Activated CD8-positive, alpha-beta memory T cell treated with anti-CD3 and anti-CD28 coated beads, Interleukin-2, amount 50 U/mL, for 24 hours (primary cell): ENCODE results near the gene ATP5PD.
"Not testable (repeated sequence)": the region's sequence is repeated elsewhere in the genome, so short reads cannot be mapped to it uniquely, and the experiment has no call there.

Source experiments
- DNase-seq: peaks from one replicate; pipeline ENCODE4 v3.0.0-alpha.2; 2020; ENCODE audit errors: extremely low read depth

ATP5PD gene

DNA sequence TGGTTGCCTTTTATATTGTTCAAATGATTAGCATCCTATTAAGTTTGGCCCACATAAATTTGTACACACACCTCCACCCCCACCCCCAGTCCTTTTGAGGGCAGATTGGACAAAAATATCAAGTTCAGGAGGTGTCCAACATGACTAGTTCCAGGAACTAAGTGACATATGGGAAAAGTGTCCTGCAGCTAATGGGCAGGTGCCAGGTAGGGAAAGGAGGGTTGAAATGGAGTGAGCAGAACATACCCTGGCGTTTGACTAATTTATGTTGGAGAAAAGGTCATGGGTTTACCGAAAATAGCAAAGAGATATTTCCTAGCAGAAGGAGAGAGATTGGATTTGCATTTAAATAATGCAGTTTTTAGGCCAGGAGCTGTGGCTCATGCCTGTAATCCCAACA, 5.2 kb upstream of the ATP5PD start:
- no peak for DNase-seq

DNA sequence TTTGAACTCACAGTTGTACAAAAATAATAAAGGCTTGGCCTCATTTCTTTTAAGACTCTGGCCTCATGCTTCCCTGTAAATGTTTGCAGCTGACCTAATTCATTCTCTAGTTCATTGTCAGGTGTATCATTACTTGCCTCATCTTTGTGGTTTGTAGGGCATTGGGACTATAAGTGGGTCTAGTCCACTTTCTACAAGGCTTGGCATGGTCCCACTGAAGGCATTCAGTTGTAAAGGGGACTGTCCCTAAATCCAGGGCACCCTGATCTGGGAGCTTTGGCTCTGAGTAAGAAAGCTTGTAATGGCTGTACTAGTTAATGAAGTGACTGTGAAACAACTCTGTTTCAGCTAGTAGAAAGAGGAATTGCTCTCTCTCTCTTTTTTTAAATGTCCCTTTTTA, 2.9 kb upstream of the ATP5PD start:
- no peak for DNase-seq

GRCh38 chr17:75049057-75049456, 2.3 kb upstream of the ATP5PD start:
- no peak for DNase-seq

GRCh38 chr17:75048249-75048878, 1.6 kb upstream of the ATP5PD start:
- no peak for DNase-seq

DNA sequence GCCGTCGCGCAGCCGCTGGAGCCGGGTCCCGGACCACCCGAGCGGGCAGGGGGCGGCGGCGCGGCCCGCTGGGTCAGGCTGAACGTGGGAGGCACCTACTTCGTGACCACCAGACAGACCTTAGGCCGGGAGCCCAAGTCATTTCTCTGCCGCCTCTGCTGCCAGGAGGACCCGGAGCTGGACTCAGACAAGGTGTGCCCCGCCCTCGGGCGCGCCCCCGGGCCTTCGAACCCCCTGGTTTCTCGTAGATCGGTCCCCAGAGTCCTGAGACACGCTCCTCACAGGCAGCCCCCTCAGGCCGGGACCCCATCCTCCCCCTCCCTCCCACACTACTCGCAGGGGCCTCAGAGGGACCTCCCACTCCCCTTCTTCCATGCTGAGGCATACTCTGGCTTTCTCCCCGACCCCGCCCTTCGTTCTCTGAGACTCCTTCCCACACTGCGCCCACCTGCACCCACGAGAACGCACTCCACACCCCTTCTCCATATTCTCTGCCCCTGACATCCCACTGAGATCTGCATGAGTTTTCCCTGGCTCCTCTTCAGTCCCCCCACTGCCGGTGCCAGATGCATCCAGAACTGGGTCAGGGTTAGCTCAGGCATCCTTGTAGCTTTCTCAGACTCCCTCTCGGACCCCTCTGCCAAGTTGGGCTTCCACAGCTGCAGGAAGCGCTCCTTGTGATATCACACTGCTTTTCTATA, 779 bp upstream of the ATP5PD start:
- no peak for DNase-seq

DNA sequence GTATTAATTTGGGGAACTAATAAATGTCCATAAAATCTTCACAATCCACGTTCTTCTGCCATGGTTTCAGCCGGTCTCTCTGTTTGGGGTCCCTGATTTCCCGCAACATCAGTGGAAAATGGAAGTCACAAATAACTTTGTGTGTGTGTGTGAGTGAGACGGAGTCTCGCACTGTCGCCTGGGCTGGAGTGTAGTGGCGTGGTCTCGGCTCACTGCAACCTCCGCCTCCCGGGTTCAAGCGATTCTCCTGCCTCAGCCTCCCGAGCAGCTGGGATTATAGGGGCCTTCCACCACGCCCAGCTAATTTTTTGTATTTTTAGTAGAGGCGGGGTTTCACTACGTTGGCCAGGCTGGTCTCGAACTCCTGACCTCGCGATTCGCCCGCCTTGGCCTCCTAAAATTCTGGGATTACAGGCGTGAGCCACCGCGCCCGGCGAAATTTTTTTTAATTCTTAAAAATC, 793 bp downstream of the ATP5PD start:
- not testable (repeated sequence) for DNase-seq

DNA sequence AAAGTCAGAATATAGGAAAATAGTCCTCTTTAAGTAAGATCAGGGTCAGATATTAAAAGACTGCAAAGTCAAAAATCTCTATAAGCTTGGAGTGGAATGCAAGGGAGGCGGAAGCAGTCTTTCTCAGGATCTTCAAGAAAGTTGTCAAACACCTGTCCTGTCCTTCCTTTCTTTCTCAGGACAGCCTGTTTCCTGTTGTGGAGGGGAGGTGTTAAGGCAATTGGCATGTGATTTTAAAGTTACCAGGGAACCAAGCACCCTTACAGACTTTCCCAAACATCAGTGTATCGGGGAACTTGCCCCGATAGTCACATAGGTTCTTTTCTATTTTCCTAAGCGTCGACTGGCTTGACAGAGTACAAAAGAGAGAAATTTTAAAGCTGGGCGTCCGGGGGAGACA, 2.1 kb downstream of the ATP5PD start:
- no peak for DNase-seq

GRCh38 chr17:75043789-75044188, 3.0 kb downstream of the ATP5PD start:
- not testable (repeated sequence) for DNase-seq

DNA sequence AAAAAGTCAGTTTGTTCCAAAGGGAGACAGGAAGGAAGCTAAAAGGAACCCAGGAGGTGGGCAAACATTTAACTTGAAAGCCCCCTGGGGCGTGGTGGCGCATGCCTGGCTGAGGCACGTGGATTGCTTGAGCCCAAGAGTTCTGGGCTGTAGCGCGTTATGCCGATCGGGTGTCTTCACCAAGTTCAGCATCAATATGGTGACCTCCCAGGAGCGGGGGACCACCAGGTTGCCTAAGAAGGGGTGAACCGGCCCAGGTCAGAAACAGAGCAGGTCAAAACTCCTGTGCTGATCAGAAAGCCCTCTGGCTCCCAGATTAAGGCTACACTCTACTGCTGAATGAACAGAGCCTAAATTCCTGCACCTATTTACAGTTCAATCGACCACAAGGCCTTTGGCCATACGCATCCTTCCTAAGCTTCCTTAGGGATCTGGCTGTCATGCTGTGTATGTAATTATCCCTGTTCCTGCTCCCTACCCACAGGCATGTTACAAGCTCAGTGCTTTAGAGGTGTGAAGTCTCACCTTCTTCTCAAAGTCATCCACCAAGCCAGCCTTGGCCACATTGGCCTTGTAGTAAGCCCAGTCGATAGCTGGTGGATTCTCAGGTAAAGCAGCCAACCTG, 5.0 kb downstream of the ATP5PD start:
- DNase-seq, result no peak

GRCh38 chr17:75039238-75039637, 7.5 kb downstream of the ATP5PD start:
- DNase-seq, result no peak

DNA sequence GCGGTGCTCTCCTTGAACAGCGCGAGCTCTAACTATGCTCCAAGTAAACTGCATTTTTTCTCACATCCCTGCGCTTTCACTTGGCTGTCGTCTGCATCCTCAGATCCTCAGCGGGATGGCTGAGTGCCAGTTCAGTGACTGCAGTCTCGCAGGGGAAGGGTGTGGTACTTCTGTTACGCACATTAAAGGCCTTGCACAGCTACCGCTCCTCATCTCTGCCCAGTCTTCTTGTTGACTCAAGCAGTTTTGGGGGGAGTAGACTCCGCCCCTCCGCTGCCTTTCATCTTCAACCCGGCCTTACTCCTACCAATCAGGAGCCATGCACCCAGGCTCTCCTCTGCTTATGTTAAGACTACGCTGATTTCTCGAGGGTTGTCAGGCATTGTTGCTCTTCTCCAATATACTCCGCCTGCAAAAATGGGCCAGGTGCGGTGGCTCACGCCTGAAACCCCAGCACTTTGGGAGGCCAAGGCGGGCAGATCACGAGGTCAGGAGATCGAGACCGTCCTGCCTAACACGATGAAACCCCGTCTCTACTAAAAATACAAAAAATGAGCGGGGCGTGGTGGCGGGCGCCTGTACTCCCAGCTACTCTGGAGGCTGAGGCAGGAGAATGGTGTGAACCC, 10.0 kb downstream of the ATP5PD start:
- DNase-seq, result no peak

- peak; percentile 89 for DNase-seq
Measured at GRCh38 chr17:75034236-75034908, 12.4 kb downstream of the ATP5PD start.

DNA sequence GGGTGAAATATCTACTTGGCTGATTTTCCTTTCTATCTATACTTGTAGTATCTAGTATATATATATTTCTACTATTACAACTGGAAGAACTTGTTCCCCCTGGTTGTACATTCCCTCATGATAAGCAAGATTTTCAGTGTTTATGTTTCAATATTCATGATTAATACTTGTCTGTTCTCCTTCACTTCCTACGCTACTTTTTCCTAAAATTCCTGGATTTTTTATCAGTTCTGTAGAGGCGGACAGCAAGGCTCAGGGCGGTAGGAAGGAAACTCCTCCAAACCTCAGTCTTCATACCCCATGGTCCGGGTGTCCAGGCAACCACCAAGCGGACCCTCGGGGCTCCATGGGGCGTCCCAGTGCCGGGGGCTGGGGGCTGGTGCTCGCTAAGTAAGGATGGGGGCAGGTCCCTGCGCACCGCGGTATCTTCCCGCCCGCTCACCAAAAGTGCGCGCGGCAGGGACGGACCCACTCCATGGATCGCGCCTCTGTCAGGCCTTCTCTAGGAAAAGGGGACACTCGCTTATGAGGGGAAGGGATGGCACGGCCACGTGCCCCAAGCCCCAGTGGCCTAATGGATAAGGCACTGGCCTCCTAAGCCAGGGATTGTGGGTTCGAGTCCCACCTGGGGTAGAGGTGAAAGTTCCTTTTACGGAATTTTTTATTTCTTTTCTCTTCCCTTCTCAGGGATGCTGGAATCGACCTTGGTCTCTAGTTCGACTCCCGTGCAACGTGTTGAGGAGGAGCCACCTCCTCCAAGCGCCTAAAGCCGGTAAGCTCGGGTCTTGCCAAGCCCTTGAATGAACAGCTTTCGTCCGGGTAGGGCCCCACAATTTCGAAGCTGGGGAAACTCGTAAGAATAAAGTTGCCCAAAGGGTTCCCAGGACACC, 13.2 kb downstream of the ATP5PD start:
- peak; percentile 87 for DNase-seq

DNA sequence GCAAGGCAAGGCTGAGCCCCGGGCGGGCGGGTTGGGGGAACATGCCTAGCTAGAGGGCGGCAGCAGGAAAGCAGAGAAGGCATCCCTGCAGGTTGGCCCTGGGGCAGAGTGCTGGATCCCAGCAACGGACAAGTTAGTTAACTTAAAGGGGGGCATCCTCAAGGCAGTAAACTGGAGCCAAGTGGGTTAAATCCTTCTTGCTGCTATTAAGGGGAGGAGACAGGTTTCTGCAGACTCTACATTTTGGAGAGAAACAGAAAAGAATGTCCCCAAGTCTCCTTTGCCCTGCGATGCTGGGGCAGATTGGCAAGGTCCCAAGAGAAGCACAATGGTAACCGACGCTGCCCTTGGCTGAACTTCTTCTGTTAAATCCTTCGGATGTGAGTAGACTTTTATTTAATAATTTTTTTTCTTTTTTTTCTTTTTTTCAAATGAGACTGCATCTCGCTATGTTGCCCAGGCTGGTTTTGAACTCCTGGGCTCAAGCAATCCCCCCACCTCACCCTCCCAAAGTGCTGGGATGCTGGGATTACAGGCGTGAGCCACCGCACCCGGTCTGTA, 14.0 kb downstream of the ATP5PD start:
- DNase-seq, result no peak

DNA sequence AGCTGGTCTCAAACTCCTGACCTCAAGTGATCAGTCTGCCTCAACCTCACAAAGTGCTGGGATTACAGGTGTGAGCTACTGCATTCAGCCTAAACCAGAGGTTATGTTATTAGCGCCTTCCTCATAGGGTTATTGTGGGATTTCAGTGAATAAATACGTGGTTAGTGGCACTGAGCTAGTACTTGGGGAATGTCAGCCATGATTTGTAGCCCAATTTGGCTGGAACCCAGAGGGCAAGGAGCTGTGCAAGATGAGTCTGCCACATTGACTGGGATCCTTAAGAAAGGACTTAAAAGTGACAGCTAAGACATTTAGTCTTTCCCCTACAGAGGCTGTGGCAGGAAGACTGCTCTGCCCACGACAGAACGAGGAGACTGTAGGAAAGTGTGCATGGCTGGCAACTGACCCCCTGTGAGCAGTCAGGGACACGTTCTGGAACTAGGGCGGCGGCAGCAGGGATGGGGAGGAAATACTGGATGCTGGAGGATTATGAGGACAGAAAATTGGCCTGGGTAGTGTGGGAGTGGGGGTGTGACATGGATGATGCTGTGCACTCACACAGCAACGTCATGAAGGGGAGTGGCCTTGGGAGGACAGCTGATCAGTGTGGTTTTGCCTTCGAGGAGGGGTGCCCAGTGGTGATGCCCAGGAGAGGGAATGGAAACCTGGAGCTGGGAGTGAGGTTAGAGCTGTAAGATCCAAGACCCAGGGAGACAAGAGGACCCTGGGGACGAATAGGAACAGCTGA, 14.6 kb downstream of the ATP5PD start:
- DNase-seq, result no peak

DNA sequence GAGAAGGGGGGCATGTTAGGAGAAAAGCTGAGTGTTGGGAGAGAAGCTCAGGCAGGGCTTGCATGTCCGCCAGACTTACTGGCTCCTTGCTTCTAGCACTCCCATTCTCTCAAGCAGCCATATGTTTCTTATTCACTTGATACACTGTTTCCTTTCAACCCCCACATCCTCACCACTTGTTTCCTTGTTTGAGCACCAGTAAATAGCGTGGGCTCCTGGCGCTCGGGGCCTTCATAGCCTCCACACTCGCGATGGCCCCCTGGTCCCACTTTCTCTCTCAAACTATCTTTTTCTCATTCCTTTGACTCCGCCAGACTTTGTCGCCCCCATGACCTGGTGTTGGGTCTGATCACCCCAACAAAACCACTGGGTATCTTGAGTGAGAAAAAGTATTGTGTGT, 16.6 kb downstream of the ATP5PD start:
- DNase-seq, result no peak

DNA sequence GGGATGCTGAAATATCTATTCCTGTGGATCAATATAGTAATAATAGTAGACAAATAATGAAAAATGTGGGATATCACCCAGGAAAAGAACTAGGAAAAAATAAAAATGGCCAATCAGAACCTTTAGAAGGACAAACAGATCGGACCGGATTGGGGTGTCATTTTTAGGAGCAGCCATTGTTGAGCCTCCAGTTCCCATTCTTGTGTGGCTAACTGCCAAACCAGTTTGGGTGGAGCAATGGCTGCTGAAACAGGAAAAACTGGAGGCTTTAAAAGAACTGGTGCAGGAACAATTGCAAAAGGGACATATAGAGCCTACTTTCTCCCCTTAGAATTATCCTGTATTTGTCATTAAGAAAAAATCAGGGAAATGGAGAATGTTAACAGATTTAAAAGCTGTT, 20.1 kb downstream of the ATP5PD start:
- not testable (repeated sequence) for DNase-seq

GRCh38 chr17:75025398-75025734, 21.4 kb downstream of the ATP5PD start:
- DNase-seq, result not testable (repeated sequence)

DNA sequence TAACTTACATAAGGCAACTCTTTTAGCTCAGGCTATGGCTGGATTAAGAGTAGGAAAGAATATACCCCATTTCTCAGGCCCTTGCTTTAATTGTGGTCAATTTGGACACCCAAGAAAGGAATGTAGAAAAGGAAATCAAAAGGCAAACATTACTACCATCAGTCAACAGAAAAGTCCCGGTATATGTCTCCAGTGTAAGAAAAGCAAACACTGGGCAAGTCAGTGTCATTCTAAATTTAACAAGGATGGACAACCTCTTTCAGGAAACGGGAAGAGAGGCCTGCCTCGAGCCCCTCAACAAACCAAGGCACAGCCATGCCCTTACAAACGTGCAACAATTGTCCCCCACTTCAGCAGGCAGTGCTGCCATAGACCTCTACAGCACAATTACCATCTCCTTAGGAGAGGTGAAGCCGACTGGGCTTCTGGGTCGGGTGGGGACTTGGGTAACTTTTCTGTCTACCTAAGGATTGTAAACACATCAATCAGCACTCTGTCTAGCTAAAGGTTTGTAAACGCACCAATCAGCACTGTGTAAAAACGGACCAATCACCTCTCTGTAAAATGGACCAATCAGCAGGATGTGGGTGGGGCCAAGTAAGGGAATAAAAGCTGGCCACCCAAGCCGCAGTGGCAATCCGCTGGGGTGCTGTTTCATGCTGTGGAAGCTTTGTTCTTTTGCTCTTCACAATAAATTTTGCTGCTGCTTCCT, 21.9 kb downstream of the ATP5PD start:
- no peak for DNase-seq
